ENCODE measurements around the gene NUDCD3. TPM values are rescaled to one million over a fixed set of nuclear protein-coding genes. Genes with fewer than 3 reads are reported as not detected.

Gene NUDCD3
- total and polyA plus RNA-seq, 12 donors = 16.2 to 116 (median 102) TPM

GRCh38 chr7:44400033-44400511 lies 90.4 kb downstream of the NUDCD3 start:
- ATAC-seq (no peak), DNase-seq (no peak)
- no peak for TF ChIP-seq CTCF (IDR thresholded peaks at IDR 0.05)
- H3K4me1 ChIP-seq = peaks cover 3 to 56% (median 25%) of the 10 kb centered on the region in 9 donors
- H3K4me3 ChIP-seq = no peak overlapping the region
- intact Hi-C loops (cut with DNase I) = no loop called here
- peaks cover 0 to 63% (median 14%) of the 10 kb centered on the region in 9 donors for H3K36me3 ChIP-seq
- H3K27me3 ChIP-seq = no peaks in the 10 kb centered on the region
- H3K9me3 ChIP-seq = no peaks in the 10 kb centered on the region
- H3K27ac ChIP-seq = no peak overlapping the region
- WGBS, 2 donors = 91 to 94% methylated on average over 14 of the region's 14 CpGs

- H3K4me1 ChIP-seq = peaks cover 3 to 46% (median 23%) of the 10 kb centered on the region in 9 donors
- no peaks in the 10 kb centered on the region for H3K9me3 ChIP-seq
- no peaks in the 10 kb centered on the region for H3K27me3 ChIP-seq
- intact Hi-C loops (cut with DNase I) = loop anchor here in 1 of 10 donors (5.0 kb wide), 1 partner anchor 73 kb away; no protein-coding TSS in a partner anchor
- H3K4me3 ChIP-seq = no peak overlapping the region
- TF ChIP-seq CTCF (IDR thresholded peaks at IDR 0.05) = no peak
- 81 to 83% methylated on average over 8 of the region's 8 CpGs for WGBS, 2 donors
- DNase-seq = no peak
- H3K36me3 ChIP-seq = peaks cover 0 to 60% (median 14%) of the 10 kb centered on the region in 9 donors
- ATAC-seq = peak in 2 of 8 donors; percentile 5 to 14
- peak overlapping the region in 7 of 10 donors; percentile 21 to 64 (median 42) for H3K27ac ChIP-seq
Measured at GRCh38 chr7:44398953-44399574, 91.4 kb downstream of the NUDCD3 start.

- peak in 1 of 2 donors; percentile 39 for DNase-seq
Measured at GRCh38 chr7:44398511-44398911, 91.9 kb downstream of the NUDCD3 start.

More at GRCh38 chr7:44398511-44398911, 91.9 kb downstream of the NUDCD3 start:
- Histone ChIP-seq H3K9me3 (no peaks in the 10 kb centered on the region), H3K27me3 (no peaks in the 10 kb centered on the region), H3K36me3 (peaks cover 0 to 60% (median 14%) of the 10 kb centered on the region in 9 donors), H3K4me1 (peaks cover 3 to 41% (median 23%) of the 10 kb centered on the region in 9 donors), H3K27ac (peak overlapping the region in 7 of 10 donors; percentile 21 to 64 (median 42)), H3K4me3 (no peak overlapping the region)
- 48 to 50% methylated on average over 13 of the region's 13 CpGs for WGBS, 2 donors
- ATAC-seq = peak; percentile 28 to 93 (median 66)
- intact Hi-C loops (cut with DNase I) = loop anchor here in 1 of 10 donors (5.0 kb wide), 1 partner anchor 74 kb away; no protein-coding TSS in a partner anchor
- TF ChIP-seq CTCF (IDR thresholded peaks at IDR 0.05) = no peak
